MCF 10A (cell line): ENCODE data around the gene NCK2. TPM values are rescaled to one million over a fixed set of nuclear protein-coding genes. Genes with fewer than 3 reads are reported as not detected.

ENCODE experiments used
- BruUV-seq: library from RNA; stranded (reverse); fragments of 400-500 nt; replicated peaks from 2 replicates; lab custom pipeline; 2021; lab: Mats Ljungman, UMichigan
- CTCF ChIA-PET: fragments of 300-600 bp; sonication (Branson Sonifier 250); formaldehyde crosslinking; extraction: SDS; loops from one replicate; lab custom pipeline; 2021; ENCODE audit warnings: antibody characterized with exemption, inconsistent platforms; lab: Yijun Ruan, JAX
- POLR2A ChIA-PET: fragments of 300-600, 350-650 bp; sonication (Branson Sonifier 250); formaldehyde crosslinking; extraction: SDS; loops from one replicate; lab custom pipeline; 2020; ENCODE audit warnings: antibody characterized with exemption, inconsistent platforms; lab: Yijun Ruan, JAX
- DNase-seq: peaks from one replicate; pipeline ENCODE4 v3.0.0-alpha.2; 2018; ENCODE audit not compliant: unreplicated experiment
- H3K27ac Mint-ChIP-seq: one replicate; pipeline ENCODE4 v1.8.0; 2022; ENCODE audit warnings: mild to moderate bottlenecking, low read depth, mixed read lengths; ENCODE audit not compliant: unreplicated experiment
- H3K27me3 Mint-ChIP-seq: one replicate; pipeline ENCODE4 v1.8.0; 2022; ENCODE audit warnings: mixed read lengths; ENCODE audit not compliant: insufficient read depth, unreplicated experiment
- H3K36me3 Mint-ChIP-seq: one replicate; pipeline ENCODE4 v1.8.0; 2022; ENCODE audit warnings: mild to moderate bottlenecking, moderate library complexity, mixed read lengths; ENCODE audit not compliant: insufficient read depth, unreplicated experiment
- H3K4me1 Mint-ChIP-seq: one replicate; pipeline ENCODE4 v1.8.0; 2022; ENCODE audit warnings: mixed read lengths; ENCODE audit not compliant: insufficient read depth, unreplicated experiment
- H3K4me3 Mint-ChIP-seq: one replicate; pipeline ENCODE4 v1.8.0; 2022; ENCODE audit warnings: mild to moderate bottlenecking, moderate library complexity, mixed read lengths; ENCODE audit not compliant: unreplicated experiment
- H3K9me3 Mint-ChIP-seq: one replicate; pipeline ENCODE4 v1.8.0; 2022; ENCODE audit warnings: mixed read lengths; ENCODE audit not compliant: unreplicated experiment
- intact Hi-C: fragments of 100-400 bp; cut with micrococcal nuclease; formaldehyde crosslinking; loops from 2 replicates; pipeline ENCODE4 v1.14.1; 2022
- total RNA-seq: library from RNA; stranded (reverse); gene quantifications from 2 replicates; pipeline ENCODE4 v1.2.3, GENCODE V29; 2022
- TF ChIP-seq, protein P1 (sequence below): fragments of 200-600 bp; IDR thresholded peaks from one replicate; pipeline ENCODE4 v1.8.0; 2022; ENCODE audit warnings: antibody characterized with exemption, mild to moderate bottlenecking; ENCODE audit not compliant: unreplicated experiment

The NCK2 gene
- total RNA-seq, 1 experiment from 2014 or later, result 36.5 TPM

DNA sequence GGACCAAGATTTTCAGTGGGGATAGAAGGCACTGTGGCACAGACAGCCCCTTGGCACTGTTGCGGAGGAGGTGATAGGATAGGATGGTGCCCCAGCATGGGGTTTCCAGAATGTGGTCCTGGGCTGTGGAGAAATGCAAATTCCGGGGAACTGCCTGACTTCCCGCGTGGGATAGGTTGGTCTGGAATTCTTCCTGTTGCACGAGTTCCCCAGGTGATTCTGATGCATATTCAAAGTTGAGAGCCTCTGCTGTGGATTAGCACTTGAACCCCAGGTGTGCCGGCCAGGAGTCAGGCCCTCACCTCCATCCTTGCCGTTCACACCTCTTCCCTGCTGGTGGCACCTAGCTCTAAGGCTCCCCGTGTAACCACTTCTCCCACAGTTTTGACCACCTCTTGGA is 15.5 kb downstream of the NCK2 start:
- TF ChIP-seq, protein P1, sequence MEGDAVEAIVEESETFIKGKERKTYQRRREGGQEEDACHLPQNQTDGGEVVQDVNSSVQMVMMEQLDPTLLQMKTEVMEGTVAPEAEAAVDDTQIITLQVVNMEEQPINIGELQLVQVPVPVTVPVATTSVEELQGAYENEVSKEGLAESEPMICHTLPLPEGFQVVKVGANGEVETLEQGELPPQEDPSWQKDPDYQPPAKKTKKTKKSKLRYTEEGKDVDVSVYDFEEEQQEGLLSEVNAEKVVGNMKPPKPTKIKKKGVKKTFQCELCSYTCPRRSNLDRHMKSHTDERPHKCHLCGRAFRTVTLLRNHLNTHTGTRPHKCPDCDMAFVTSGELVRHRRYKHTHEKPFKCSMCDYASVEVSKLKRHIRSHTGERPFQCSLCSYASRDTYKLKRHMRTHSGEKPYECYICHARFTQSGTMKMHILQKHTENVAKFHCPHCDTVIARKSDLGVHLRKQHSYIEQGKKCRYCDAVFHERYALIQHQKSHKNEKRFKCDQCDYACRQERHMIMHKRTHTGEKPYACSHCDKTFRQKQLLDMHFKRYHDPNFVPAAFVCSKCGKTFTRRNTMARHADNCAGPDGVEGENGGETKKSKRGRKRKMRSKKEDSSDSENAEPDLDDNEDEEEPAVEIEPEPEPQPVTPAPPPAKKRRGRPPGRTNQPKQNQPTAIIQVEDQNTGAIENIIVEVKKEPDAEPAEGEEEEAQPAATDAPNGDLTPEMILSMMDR, result no peak
- no peak for DNase-seq
- Mint-ChIP-seq H3K4me3 (no peak overlapping the region), H3K4me1 (peaks cover 5% of the 10 kb centered on the region), H3K27me3 (no peaks in the 10 kb centered on the region), H3K36me3 (peaks cover 10% of the 10 kb centered on the region), H3K9me3 (no peaks in the 10 kb centered on the region), H3K27ac (no peak overlapping the region)
- intact Hi-C loops, result no loop called here
- BruUV-seq, result no TSS peak
- CTCF ChIA-PET, result interaction anchor here (0.8 kb wide), 1 partner anchor 218 kb away, joined by 3 read pairs; no protein-coding TSS in a partner anchor
- POLR2A ChIA-PET, result no interaction called here

DNA sequence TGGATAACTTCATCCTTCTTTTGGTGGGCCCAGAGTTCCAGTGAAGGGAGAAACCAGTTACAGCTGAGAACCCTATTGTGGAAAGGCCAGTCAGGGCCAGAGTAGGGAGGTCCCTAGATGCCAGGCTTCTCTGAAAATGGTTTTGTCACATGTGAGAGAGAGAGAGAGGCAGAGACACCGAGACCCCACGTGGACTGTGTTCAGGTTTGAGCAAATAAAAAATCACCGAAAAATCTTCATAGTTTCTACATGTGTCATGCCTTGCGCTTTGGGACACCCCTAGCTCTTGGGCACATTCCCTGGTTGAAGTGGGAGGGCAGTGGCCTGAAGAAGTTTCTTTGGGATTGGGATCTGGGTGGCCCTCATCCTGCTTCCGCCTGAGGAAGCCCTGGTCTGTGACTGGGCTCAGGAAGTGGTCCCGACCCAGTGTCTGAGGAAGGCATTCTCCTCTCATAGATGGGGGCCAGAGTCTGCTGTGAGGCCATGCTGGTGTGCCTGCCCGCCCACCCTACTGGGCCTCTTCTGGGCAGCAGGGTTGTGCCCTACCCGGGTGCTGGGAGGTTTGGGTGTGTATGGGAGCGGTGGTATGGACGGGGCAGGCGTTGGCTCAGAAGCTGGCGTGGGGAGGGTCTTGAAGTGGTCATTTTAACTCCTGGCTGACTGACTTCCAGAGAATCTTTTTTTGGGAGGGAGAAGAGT is 16.1 kb downstream of the NCK2 start:
- intact Hi-C loops, result no loop called here
- no peak for DNase-seq
- H3K4me1 Mint-ChIP-seq, result peaks cover 5% of the 10 kb centered on the region
- BruUV-seq, result no TSS peak
- CTCF ChIA-PET, result interaction anchor here (0.8 kb wide), 1 partner anchor 217 kb away, joined by 3 read pairs; no protein-coding TSS in a partner anchor
- H3K27me3 Mint-ChIP-seq, result no peaks in the 10 kb centered on the region
- POLR2A ChIA-PET, result no interaction called here
- TF ChIP-seq, protein P1, result no peak
- H3K4me3 Mint-ChIP-seq, result no peak overlapping the region
- no peak overlapping the region for H3K27ac Mint-ChIP-seq
- peaks cover 10% of the 10 kb centered on the region for H3K36me3 Mint-ChIP-seq
- no peaks in the 10 kb centered on the region for H3K9me3 Mint-ChIP-seq

DNA sequence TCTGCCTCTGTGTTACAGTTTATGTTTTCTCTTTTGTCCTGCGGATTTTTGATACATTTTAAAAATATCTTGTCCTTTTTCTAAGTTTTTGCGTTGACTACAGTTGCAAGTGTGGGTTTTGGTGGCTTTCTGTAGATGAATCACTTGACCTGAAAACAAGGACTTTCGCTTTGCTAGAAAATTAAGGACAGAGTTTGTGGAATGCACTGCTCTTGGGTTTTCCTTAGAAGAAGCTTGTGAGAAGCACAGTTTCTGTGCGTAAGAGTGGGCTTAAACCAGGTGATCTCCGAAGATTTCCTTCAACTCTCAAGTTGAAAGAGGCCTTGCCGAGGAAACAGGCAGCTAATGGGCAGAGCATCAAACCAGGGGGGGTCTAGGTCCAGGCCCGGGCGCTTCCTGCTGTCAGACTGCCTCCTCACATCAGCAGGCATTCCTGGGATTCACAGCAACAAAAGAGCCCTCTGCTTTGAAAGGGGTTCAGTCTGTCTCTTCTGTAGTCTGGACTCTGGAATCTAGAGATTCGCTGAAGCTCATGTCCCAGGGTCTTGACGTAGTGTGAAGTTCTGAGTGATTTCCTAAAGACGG is 17.3 kb downstream of the NCK2 start:
- peaks cover 10% of the 10 kb centered on the region for H3K36me3 Mint-ChIP-seq
- BruUV-seq, result no TSS peak
- H3K9me3 Mint-ChIP-seq, result no peaks in the 10 kb centered on the region
- ChIA-PET POLR2A (interaction anchor here (0.7 kb wide), 1 partner anchor 18 kb away, joined by 3 read pairs; no protein-coding TSS in a partner anchor), CTCF (interaction anchor here (0.6 kb wide), 1 partner anchor 13 kb away, joined by 3 read pairs; no protein-coding TSS in a partner anchor)
- DNase-seq, result no peak
- no peak overlapping the region for H3K27ac Mint-ChIP-seq
- H3K4me3 Mint-ChIP-seq, result no peak overlapping the region
- TF ChIP-seq, protein P1, result no peak
- no peaks in the 10 kb centered on the region for H3K4me1 Mint-ChIP-seq
- intact Hi-C loops, result no loop called here
- H3K27me3 Mint-ChIP-seq, result no peaks in the 10 kb centered on the region

DNA sequence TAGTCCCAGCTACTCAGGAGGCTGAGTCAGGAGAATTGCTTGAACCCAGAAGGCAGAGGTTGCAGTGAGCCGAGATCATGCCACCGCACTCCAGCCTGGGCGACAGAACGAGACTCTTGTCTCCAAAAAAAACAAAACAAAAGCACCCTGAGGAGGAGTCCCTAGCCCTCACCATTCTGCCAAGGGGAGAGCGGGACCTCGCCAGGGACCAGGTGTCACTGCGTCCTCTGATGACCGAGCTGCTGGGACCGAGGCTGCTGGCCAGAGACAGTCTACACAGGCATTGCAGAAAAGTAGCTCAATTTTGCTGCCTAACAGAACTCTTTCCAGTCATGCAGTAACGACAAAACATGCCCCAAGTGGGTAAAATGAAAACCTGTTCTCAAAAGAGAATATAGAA is 18.4 kb downstream of the NCK2 start:
- intact Hi-C loops, result no loop called here
- peaks cover 9% of the 10 kb centered on the region for H3K36me3 Mint-ChIP-seq
- no peaks in the 10 kb centered on the region for H3K9me3 Mint-ChIP-seq
- ChIA-PET CTCF (no interaction called here), POLR2A (interaction anchor here (0.6 to 0.8 kb wide), 3 partner anchors 19 to 58 kb away, joined by 3 read pairs; no protein-coding TSS in a partner anchor)
- TF ChIP-seq, protein P1, result no peak
- BruUV-seq, result no TSS peak
- no peak overlapping the region for H3K4me3 Mint-ChIP-seq
- no peaks in the 10 kb centered on the region for H3K27me3 Mint-ChIP-seq
- H3K4me1 Mint-ChIP-seq, result no peaks in the 10 kb centered on the region
- no peak overlapping the region for H3K27ac Mint-ChIP-seq
- DNase-seq, result no peak
